A673 (cell line): Measurements from ENCODE around the gene FARP2. TPM values are rescaled to one million over a fixed set of nuclear protein-coding genes. Genes with fewer than 3 reads are reported as not detected.

Experiments used
- BruUV-seq: library from RNA; stranded (reverse); fragments of 400-500 nt; replicated peaks from 2 replicates; lab custom pipeline; 2021; lab: Mats Ljungman, UMichigan
- CTCF ChIA-PET: fragments of 300-600 bp; sonication (Branson Sonifier 250); formaldehyde crosslinking; loops from one replicate; lab custom pipeline; 2022; ENCODE audit warnings: antibody characterized with exemption; lab: Charles Lee
- POLR2A ChIA-PET: fragments of 300-600 bp; sonication (Branson Sonifier 250); formaldehyde crosslinking; loops from one replicate; lab custom pipeline; 2022; ENCODE audit warnings: antibody characterized with exemption; ENCODE audit not compliant: low non-redundant PET; lab: Charles Lee
- DNase-seq: peaks from one replicate; pipeline ENCODE4 v3.0.0-alpha.2; 2015; ENCODE audit warnings: low spot score
- H3K27ac ChIP-seq: fragments of 200-600 bp; sonication (generic); 2 replicates; pipeline ENCODE4 v1.5.1; 2016; ENCODE audit warnings: mixed run types, low read depth, mild to moderate bottlenecking, mixed read lengths, antibody characterized with exemption, low read length; ENCODE audit not compliant: poor library complexity, severe bottlenecking
- H3K27me3 ChIP-seq: fragments of 200-600 bp; sonication (generic); replicated peaks from 2 replicates; pipeline ENCODE4 v1.6.1; 2017; ENCODE audit warnings: mixed run types, low read depth, mild to moderate bottlenecking, mixed read lengths, antibody characterized with exemption, low read length; ENCODE audit not compliant: insufficient read depth, poor library complexity
- H3K36me3 ChIP-seq: fragments of 200-600 bp; sonication (generic); 2 replicates; pipeline ENCODE4 v1.6.1; 2016; ENCODE audit warnings: mixed run types, mild to moderate bottlenecking, mixed read lengths, antibody characterized with exemption, low read length; ENCODE audit not compliant: insufficient read depth, poor library complexity, severe bottlenecking
- H3K4me1 ChIP-seq: fragments of 200-600 bp; sonication (generic); 2 replicates; pipeline ENCODE4 v1.6.1; 2017; ENCODE audit warnings: mixed run types, mild to moderate bottlenecking, mixed read lengths, antibody characterized with exemption, low read length; ENCODE audit not compliant: insufficient read depth, poor library complexity, severe bottlenecking
- H3K4me3 ChIP-seq: fragments of 200-600 bp; sonication (generic); 2 replicates; pipeline ENCODE4 v1.5.1; 2016; ENCODE audit warnings: low read depth, mixed run types, mild to moderate bottlenecking, mixed read lengths, low read length; ENCODE audit not compliant: poor library complexity, severe bottlenecking
- H3K9me3 ChIP-seq: fragments of 200-600 bp; sonication (generic); 2 replicates; pipeline ENCODE4 v1.6.1; 2016; ENCODE audit warnings: mixed run types, low read depth, mild to moderate bottlenecking, mixed read lengths, antibody characterized with exemption, low read length; ENCODE audit not compliant: poor library complexity, severe bottlenecking
- CTCF ChIP-seq: fragments of 300-800, 200-600 bp; sonication (generic); conservative IDR thresholded peaks from 2 replicates; pipeline ENCODE4 v1.5.1; 2017; ENCODE audit warnings: low read depth, mild to moderate bottlenecking, antibody characterized with exemption, low read length, moderate library complexity, mixed read lengths
- EZH2 ChIP-seq: fragments of 200-600 bp; sonication (generic); IDR thresholded peaks from 2 replicates; pipeline ENCODE4 v1.6.1; 2017; ENCODE audit warnings: borderline replicate concordance, low read depth, mild to moderate bottlenecking, mixed read lengths, antibody characterized with exemption, low read length; ENCODE audit not compliant: poor library complexity, severe bottlenecking
- intact Hi-C: fragments of 100-400 bp; cut with micrococcal nuclease; formaldehyde crosslinking; loops from one replicate; pipeline ENCODE4 v1.10.0; 2022; ENCODE audit not compliant: unreplicated experiment
- total RNA-seq: library from RNA; stranded (reverse); gene quantifications from 2 replicates; pipeline ENCODE4 v1.2.3, GENCODE V29; 2021

Gene FARP2
- total RNA-seq, 1 experiment from 2014 or later, result 53.3 TPM

- H3K4me1 ChIP-seq, result peaks cover 4% of the 10 kb centered on the region
- intact Hi-C loops, result no loop called here
- BruUV-seq, result no TSS peak
- peaks cover 95% of the 10 kb centered on the region for H3K36me3 ChIP-seq
- ChIA-PET POLR2A (no interaction called here), CTCF (no interaction called here)
- no peak for DNase-seq
- H3K27ac ChIP-seq, result no peak overlapping the region
- no peaks in the 10 kb centered on the region for H3K27me3 ChIP-seq
- no peaks in the 10 kb centered on the region for H3K9me3 ChIP-seq
- no peak overlapping the region for H3K4me3 ChIP-seq
- no peak for TF ChIP-seq EZH2
- no peak for TF ChIP-seq CTCF
Observed at GRCh38 chr2:241344925-241345651, 11.0 kb upstream of the FARP2 start.

GRCh38 chr2:241349941-241350340 is 6.1 kb upstream of the FARP2 start:
- Histone ChIP-seq H3K9me3 (no peaks in the 10 kb centered on the region), H3K4me3 (no peak overlapping the region), H3K27me3 (no peaks in the 10 kb centered on the region), H3K4me1 (peaks cover 7% of the 10 kb centered on the region), H3K36me3 (peaks cover 100% of the 10 kb centered on the region), H3K27ac (no peak overlapping the region)
- DNase-seq, result no peak
- POLR2A ChIA-PET, result no interaction called here
- no peak for TF ChIP-seq CTCF
- TF ChIP-seq EZH2, result no peak
- CTCF ChIA-PET, result no interaction called here
- intact Hi-C loops, result no loop called here
- no TSS peak for BruUV-seq

GRCh38 chr2:241350530-241350877 is 5.6 kb upstream of the FARP2 start:
- CTCF ChIA-PET, result interaction anchor here (0.6 kb wide), 1 partner anchor 42 kb away, joined by 3 read pairs; no protein-coding TSS in a partner anchor

More at GRCh38 chr2:241350530-241350877, 5.6 kb upstream of the FARP2 start:
- peaks cover 94% of the 10 kb centered on the region for H3K36me3 ChIP-seq
- no peak overlapping the region for H3K4me3 ChIP-seq
- intact Hi-C loops, result no loop called here
- H3K9me3 ChIP-seq, result no peaks in the 10 kb centered on the region
- DNase-seq, result no peak
- no peaks in the 10 kb centered on the region for H3K27me3 ChIP-seq
- POLR2A ChIA-PET, result no interaction called here
- no peak overlapping the region for H3K27ac ChIP-seq
- H3K4me1 ChIP-seq, result peaks cover 9% of the 10 kb centered on the region
- no peak for TF ChIP-seq CTCF
- TF ChIP-seq EZH2, result no peak
- BruUV-seq, result no TSS peak
